Gastroesophageal sphincter (tissue), 3 donors: Measurements from ENCODE around the gene TMEM63A.

ENCODE experiments used
- POLR2A ChIP-seq, 2 donors: fragments of 450-650 bp; IDR thresholded peaks; one replicate each; pipeline ENCODE4 v1.6.1; 2017; ENCODE audit warnings: antibody characterized with exemption in 2 of 2, mild to moderate bottlenecking in 2 of 2, moderate library complexity in 1 of 2
- TF ChIP-seq, protein P1 (sequence below), 4 experiments: fragments of 200-600 bp in 2 of 4; fragments of 450-650 bp in 2 of 4; sonication (generic) in 1 of 4; IDR thresholded peaks; one replicate each; pipeline ENCODE4 v1.5.1; 2017 to 2019; ENCODE audit warnings: antibody characterized with exemption in 4 of 4, mild to moderate bottlenecking in 2 of 4, moderate library complexity in 2 of 4

DNA sequence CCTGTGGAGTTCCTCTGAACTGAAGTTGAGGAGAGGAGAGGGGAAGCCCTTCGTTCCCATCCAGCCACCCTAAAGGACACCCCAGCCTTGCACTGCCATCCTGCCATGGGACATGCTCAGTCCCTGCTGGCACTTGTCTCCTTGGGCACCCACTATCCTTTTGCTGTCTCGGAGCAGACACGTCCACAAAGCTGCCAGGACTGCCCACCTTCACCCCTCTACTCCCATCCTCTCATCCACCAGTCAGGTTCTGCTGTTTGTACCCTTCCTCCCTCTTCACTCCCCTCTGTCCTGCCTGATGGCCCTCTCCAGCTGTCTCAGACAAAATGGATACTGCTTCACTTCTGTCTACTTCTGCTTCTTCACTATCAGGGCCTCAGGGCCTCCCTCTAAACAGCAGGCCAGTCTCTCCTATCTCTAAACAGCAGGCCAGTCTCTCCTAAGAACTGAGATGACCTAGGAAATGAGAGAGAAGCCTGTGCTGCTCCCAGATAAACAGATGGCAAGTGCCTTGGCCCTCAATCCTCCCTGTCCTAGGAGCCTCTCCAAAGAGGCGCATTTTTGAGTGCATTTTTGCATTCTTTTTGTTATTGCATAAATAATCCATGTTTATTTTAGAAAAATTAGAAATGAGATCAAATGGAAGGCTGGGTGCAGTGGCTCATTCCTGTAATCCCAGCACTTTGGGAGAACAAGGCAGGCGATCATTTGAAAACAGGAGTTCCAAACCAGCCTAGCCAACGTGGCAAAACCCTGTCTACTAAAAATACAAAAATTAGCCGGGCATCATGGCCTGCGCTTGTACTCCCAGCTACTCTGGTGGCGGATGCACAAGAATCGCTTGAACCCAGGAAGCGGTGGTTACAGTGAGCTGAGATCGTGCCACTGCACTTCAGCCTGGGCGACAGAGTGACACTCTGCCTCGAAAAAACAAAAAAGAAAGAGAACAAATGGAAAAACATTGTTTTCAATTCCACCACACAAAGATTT, 46.3 kb upstream of the TMEM63A start:
- TF ChIP-seq, protein P1, sequence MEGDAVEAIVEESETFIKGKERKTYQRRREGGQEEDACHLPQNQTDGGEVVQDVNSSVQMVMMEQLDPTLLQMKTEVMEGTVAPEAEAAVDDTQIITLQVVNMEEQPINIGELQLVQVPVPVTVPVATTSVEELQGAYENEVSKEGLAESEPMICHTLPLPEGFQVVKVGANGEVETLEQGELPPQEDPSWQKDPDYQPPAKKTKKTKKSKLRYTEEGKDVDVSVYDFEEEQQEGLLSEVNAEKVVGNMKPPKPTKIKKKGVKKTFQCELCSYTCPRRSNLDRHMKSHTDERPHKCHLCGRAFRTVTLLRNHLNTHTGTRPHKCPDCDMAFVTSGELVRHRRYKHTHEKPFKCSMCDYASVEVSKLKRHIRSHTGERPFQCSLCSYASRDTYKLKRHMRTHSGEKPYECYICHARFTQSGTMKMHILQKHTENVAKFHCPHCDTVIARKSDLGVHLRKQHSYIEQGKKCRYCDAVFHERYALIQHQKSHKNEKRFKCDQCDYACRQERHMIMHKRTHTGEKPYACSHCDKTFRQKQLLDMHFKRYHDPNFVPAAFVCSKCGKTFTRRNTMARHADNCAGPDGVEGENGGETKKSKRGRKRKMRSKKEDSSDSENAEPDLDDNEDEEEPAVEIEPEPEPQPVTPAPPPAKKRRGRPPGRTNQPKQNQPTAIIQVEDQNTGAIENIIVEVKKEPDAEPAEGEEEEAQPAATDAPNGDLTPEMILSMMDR (IDR thresholded peaks at IDR 0.05): no peak
- peak in 1 of 2 donors; percentile 12 for TF ChIP-seq POLR2A (IDR thresholded peaks at IDR 0.05)
